Neural cell (in vitro differentiated cells): ENCODE data around the gene RAB3IL1.

Source experiments
- EP300 ChIP-seq: fragments of 450-650 bp; conservative IDR thresholded peaks from 2 replicates; pipeline ENCODE4 v1.6.1; 2014; ENCODE audit warnings: antibody characterized with exemption, mild to moderate bottlenecking, moderate library complexity; ENCODE audit not compliant: poor library complexity, severe bottlenecking
- EZH2 ChIP-seq: fragments of 200-600, 300-800 bp; shearing (Covaris generic), sonication (generic); IDR thresholded peaks from 2 replicates; pipeline ENCODE4 v1.6.1; 2014; ENCODE audit warnings: antibody characterized with exemption, low read length, borderline replicate concordance, mild to moderate bottlenecking; ENCODE audit not compliant: insufficient read depth, poor library complexity, severe bottlenecking
- MXI1 ChIP-seq: fragments of 450-650 bp; conservative IDR thresholded peaks from 2 replicates; pipeline ENCODE4 v1.6.1; 2014; ENCODE audit warnings: antibody characterized with exemption, mild to moderate bottlenecking; ENCODE audit not compliant: poor library complexity, severe bottlenecking
- POLR2AphosphoS5 ChIP-seq: IDR thresholded peaks from 2 replicates; pipeline ENCODE4 v1.6.1; 2012
- RAD21 ChIP-seq: fragments of 450-650 bp; conservative IDR thresholded peaks from 2 replicates; pipeline ENCODE4 v1.6.1; 2014; ENCODE audit warnings: antibody characterized with exemption, mild to moderate bottlenecking, moderate library complexity
- TAF1 ChIP-seq: IDR thresholded peaks from 2 replicates; pipeline ENCODE4 v1.6.1; 2012; ENCODE audit warnings: low read depth
- TF ChIP-seq, protein P1 (sequence below): fragments of 450-650 bp; IDR thresholded peaks from 2 replicates; pipeline ENCODE4 v1.5.1; 2014; ENCODE audit warnings: antibody characterized with exemption, mild to moderate bottlenecking, moderate library complexity; ENCODE audit not compliant: poor library complexity, severe bottlenecking

DNA sequence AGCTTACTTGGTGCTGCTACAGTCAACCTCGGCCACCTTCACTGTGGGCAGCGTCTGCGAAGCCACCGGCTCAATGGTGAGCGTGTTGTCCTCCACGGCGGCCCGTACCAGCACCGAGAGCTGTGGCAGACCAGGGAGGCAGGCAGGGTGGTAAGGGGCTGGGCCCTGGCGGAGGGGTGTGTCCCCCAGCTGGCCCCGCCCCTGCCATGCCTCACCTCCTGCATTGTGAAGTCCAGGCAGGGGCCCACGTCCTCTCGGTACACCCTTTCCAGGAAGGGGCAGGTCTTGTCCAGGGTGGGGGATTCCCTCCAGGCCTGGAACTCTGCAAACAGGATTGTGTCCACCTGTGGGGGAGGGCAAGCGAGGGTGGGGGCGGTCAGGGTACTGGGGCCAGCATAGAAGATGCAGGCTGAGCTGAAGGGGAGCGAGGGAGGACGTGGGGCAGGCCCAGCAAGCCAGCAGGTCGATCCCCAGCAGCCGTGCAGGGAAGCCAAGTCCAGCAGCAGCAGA is 12.8 kb downstream of the RAB3IL1 start:
- TF ChIP-seq, protein P1, sequence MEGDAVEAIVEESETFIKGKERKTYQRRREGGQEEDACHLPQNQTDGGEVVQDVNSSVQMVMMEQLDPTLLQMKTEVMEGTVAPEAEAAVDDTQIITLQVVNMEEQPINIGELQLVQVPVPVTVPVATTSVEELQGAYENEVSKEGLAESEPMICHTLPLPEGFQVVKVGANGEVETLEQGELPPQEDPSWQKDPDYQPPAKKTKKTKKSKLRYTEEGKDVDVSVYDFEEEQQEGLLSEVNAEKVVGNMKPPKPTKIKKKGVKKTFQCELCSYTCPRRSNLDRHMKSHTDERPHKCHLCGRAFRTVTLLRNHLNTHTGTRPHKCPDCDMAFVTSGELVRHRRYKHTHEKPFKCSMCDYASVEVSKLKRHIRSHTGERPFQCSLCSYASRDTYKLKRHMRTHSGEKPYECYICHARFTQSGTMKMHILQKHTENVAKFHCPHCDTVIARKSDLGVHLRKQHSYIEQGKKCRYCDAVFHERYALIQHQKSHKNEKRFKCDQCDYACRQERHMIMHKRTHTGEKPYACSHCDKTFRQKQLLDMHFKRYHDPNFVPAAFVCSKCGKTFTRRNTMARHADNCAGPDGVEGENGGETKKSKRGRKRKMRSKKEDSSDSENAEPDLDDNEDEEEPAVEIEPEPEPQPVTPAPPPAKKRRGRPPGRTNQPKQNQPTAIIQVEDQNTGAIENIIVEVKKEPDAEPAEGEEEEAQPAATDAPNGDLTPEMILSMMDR = no peak
- TF ChIP-seq TAF1 (no peak), EZH2 (no peak), EP300 (no peak), POLR2AphosphoS5 (no peak), RAD21 (no peak), MXI1 (no peak)
